Femur (tissue), 1 donor: ENCODE data around the gene TMEM169.

Source experiments
- DNase-seq: peaks from one replicate; pipeline ENCODE4 v3.0.0-alpha.2; 2017

Gene TMEM169, protein sequence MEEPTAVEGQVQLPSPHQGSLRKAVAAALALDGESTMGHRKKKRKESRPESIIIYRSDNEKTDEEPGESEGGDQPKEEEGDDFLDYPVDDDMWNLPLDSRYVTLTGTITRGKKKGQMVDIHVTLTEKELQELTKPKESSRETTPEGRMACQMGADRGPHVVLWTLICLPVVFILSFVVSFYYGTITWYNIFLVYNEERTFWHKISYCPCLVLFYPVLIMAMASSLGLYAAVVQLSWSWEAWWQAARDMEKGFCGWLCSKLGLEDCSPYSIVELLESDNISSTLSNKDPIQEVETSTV

DNA sequence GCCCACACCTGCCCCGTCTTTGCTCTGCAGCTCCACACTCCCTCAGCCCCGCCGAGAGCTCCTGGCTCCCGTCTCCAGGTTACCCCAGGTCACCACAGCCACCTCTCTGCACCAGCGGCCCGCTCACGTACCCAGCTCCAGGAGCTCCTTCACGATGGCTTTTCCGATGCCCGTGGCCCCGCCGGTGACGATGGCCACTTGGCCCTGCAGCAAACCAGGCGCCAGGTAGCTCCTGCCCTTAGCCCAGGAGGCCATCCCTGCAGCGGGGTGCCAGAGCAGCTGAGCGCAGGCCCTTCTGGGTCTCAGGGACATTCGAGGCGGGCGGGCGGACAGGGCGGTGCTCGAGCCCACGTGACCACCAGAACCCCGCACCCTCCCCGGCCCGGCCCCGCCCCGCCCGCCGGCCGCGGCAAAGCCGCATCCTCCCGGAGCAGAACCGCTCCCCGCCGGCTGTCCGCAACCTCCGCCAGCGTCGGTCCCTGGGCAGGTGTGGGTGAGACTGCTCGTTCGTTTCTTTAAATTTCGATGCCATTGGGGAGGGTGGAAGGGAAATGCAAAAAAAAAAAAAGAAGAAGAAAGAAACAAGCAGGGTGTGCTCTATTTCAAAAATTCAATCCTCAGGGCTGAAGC lies at the start of gene TMEM169, which contains the start of gene PECR:
Gene TMEM169, plus strand, starts transcription at position 433 of the 630 bp plus-strand sequence. CDS start 14,045 bp downstream, outside the sequence.
Gene PECR, minus strand, starts transcription at position 323 of the 630 bp plus-strand sequence. Its CDS starts 68 bp downstream, at position 255.
- peak; percentile 82 for DNase-seq

DNA sequence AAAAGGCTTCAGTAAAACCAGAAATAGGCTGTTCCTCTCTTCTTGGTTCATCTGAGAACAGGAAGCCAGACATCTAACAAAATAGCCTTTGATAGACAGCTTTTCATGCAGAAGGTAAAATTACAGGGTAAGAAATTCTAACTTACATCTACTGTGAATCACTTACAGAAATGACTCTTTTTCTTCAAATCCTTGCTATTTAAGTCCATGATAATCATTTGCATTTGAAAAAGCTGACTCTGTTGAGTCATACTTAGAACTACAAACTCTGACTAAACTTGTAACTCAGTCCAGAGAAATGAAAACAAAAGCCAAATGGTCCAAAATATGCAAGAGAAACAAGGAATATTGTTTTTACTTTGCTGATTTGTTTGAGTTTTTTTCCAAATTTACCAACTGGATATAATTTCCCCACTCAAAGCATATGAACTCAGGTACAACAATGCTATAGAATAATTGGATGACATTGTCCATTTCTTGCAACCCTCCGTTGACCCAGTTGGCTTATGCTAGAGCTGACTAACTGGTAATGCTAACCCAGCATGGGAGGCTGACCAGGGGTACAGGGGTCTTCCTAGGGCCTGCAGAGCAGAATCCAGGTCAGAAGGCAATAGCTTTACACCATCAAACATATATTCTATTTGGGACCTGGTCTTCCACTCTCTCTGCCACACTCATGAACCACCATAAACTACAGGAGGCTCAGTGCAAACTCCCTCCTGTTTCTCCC lies 49.6 kb upstream of the TMEM169 start:
- no peak for DNase-seq

GRCh38 chr2:216033403-216033802 lies 48.3 kb upstream of the TMEM169 start:
- no peak for DNase-seq

DNA sequence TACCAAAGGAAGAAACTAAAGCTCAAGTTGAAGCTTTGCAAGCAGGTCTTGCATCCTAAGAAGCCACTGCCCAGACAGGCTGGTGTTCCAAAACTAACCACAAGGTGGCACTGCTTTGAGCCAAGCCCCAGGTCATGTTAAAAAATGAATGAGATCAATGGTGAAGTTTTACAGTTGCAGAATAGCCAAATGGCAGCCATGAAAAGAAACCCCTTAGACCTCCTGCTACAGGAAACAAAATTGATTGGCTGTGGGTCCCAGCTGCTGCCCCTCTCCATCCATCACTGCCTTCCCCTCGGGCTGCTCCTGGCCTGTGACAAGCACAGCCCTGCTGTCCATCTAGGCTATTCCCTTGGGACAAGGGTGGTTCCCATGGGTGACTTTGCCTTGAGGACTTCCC lies 47.7 kb upstream of the TMEM169 start:
- peak; percentile 72 for DNase-seq

GRCh38 chr2:216039918-216040317 lies 41.8 kb upstream of the TMEM169 start:
- DNase-seq: no peak

- no peak for DNase-seq
These were observed 40.3 kb upstream of the TMEM169 start for GRCh38 chr2:216041438-216041837.

DNA sequence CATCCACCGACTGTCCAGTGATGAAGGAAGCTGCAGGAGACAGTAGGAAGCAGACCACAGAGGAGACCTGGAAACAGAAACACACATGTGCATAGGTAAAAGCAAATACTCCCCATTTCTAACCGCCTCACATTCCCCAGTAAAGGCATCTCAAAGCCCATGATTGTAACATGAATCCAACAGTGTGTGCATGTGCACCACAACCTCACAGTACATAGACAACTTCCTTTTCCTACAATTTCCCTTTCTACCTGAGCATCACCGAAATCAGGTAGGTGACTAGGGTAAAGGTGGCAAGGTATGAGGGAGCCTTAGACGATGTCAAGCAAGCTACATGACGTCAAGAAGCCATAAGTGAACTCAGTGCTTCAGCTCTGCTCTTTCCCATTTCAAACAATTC lies 37.8 kb upstream of the TMEM169 start:
- no peak for DNase-seq

DNA sequence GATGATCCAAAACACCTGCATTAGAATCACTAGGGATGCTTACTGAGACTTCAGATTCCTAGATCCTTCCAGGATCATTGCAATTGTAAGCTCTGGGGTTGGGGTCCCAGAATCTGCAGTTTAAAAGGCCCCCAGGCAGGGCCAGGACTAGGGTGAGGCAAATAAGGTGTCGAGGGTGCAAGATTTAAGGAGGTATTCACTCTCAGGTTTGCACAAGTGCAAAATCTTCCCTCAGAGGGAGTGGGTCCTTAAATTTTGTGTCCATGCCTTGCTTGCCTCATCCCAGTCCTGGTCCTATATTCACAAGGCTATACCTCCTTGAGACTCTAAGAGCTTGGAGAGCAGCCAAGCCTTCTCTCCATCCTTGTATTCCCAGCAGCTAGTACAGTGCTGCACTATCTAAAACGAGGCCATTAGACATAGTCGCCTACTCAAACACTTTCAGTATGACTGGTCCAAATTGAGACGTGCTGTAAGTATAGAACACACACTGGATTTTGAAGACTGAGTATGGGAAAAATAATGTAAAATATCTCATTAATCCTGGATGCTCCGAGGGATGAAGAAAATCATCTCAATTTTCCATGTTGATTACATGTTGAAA lies 36.7 kb upstream of the TMEM169 start:
- DNase-seq: no peak

DNA sequence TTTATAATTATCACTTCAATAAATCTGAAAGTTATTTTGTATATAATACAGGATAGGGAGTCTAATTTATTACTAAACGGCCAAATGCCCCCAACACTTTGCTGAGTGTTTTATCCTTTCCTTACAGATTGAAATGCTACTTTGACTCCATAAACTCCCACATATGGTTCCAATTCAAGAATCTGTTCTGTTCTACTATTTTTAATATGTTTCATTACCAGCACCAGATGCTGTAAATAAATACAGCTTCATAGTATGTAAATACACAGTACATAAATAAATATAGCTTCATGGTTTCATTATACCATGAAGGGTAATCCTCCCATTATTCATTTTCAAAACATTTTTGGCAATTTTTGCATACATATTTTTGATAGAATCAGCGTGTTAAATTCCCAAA lies 34.3 kb upstream of the TMEM169 start:
- DNase-seq: no peak

- DNase-seq: no peak
These were observed 32.3 kb upstream of the TMEM169 start for GRCh38 chr2:216049452-216049851.

- no peak for DNase-seq
These were observed 30.4 kb upstream of the TMEM169 start for GRCh38 chr2:216051350-216051749.

- DNase-seq: no peak
These were observed 29.3 kb upstream of the TMEM169 start for GRCh38 chr2:216052420-216052819.

DNA sequence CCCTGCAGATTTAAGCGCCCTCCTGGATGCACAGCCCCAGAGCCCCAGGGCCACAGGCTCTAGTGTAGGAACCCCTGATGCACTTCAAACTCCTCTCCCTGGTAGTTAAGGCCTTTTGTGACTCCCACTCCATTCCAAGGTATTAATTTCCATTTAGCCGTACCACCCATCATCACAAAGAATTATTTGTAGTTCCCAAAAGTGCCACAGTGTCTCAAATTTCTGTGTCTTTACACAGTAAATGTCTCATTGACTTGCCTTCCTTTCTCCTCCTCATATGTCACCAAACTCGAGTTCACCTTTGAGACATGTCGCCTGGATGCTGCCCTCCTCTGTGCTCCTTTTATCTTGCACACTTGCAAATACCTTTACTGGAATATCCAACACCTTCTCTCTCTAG lies 26.0 kb upstream of the TMEM169 start:
- DNase-seq: no peak

- no peak for DNase-seq
These were observed 25.0 kb upstream of the TMEM169 start for GRCh38 chr2:216056739-216057138.

GRCh38 chr2:216057688-216058193 lies 24.0 kb upstream of the TMEM169 start:
- DNase-seq: peak; percentile 27

DNA sequence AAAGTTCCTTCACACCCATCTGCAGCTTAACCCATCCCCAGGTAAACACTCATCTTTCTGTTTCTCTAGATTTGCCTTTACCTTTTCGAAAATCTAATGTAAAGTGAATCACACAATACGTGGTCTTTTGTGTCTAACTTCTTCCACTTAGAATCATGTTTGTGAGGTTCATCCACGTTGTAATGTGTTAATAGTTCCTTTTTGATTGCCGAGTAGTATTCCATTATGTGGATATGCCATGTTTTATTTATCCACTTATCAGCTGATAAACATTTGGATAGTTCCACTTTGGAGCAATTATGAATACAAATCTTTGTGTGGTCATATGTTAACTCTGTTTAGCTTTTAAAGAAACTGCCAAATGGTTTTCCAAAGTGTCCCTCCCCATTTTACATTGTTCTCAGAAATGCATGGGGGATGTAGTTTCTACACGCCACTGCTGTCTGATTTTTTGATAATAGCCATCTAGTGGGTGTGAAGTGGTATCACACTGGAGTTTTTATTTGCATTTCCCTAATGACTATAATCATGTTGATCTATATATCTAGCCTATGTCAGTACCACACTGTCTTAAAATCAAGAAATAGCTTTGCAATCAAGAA lies 22.4 kb upstream of the TMEM169 start:
- DNase-seq: no peak

DNA sequence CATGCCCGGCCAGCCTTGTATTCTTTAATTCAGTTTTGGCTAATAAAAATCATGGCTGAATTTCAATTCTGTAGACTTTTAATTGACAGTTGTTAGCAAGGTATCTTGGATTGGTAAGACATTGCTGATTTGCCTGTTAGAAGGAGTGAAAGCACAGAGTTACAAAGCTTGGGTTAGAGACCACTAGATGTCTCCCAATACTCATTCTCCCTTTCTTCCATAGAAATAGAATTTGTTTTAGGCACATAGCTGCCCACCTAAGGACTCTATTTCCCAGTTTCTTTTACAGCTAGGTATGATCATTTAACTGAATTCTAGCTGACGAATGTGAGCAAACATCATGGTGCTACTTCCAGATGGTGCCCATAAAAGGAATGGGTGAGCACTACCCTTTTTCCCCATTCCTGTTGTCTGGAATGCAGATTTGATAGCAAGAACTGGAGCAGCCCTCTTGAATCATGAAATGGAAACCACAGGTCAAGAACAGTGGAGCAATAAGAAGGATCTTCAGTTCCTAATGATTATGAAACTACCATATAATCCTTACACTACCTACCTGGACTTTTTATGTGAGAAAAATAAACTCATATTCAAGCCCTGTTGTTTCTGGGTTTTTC lies 17.6 kb upstream of the TMEM169 start:
- no peak for DNase-seq

- DNase-seq: no peak
These were observed 17.1 kb upstream of the TMEM169 start for GRCh38 chr2:216064665-216065064.

DNA sequence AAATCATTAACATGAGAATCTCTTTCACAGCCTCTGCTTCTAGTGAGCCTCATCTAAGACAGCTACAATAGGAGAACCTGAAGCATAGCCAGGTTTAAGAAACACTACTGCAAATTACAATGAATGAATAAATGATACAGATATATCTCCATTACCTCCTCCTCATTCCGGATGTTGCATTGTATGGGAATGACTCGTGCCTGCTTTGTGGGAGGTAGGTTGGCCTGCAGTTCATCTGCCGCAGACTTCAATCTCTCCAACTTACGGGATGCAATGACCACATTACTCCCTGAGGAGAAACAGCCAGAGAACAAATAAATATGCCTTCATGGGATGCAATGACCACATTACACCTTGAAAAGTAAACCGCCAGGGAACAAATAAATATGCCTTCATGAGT lies 15.5 kb upstream of the TMEM169 start:
- no peak for DNase-seq

DNA sequence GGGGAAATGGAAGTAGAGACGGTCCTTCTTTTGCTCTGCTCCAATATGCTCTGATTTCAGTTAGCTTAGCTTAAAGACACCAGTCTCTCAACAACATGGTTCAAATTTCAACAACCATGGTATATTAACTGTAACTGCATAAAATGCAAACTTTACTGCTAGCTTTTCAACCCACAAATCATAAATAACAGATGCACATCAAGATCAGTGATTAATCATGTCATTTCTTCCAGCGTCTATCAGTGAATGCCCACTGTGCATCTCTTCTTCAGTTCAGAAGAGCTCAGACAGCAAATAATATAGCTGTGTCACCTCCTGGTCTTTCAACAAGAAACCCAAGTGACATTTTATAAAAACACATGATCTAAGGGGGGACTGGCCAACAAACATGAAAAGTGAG lies 12.7 kb upstream of the TMEM169 start:
- no peak for DNase-seq

GRCh38 chr2:216070195-216070594 lies 11.5 kb upstream of the TMEM169 start:
- DNase-seq: no peak

DNA sequence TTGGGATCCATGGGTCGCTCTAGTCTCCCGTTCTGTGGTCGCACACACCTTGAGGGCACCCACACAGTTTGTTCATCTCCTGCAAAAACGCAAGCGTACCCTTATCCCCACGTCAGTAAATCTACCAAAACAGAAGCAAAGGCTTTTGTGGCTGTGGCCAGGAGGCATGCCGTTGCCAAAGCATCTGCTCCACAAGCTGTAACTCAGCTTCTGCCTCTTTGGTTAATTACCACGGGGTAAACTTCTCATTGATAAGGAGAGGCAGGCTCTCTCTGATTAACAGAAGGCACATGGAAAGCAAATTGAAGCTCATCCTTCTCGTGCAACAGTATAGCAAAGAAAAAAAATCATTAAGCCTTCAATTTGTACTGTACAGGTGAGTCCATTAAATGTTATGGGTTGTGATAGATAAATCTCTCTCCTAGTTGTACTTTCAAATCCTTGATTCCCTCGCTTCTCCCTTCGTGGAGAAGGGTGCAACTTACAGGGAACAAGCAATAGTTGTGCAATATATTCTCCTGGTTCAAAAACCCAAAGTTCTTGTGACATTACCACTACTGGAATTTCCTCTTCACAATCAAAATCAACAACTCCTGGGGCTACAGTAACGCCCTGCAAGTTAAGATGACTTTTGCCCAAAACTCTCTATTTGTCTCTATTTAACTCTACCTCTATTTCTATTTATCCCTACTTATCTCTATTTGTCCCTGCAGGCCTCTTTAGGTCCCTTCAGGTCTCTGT lies 10.4 kb upstream of the TMEM169 start:
- DNase-seq: no peak
